Endothelial cell of umbilical vein (primary cell): ENCODE measurements around the gene RGS6. TPM values are rescaled to one million over a fixed set of nuclear protein-coding genes. Genes with fewer than 3 reads are reported as not detected.

ENCODE experiments used
- BruUV-seq: library from RNA; stranded (reverse); fragments of 400-500 nt; replicated peaks from 2 replicates; lab custom pipeline; 2021; lab: Mats Ljungman, UMichigan
- CTCF ChIA-PET: fragments of 300-600, 350-600 bp; sonication (Branson Sonifier 250); formaldehyde crosslinking; loops from one replicate; lab custom pipeline; 2021; ENCODE audit warnings: antibody characterized with exemption, inconsistent platforms; lab: Charles Lee
- POLR2A ChIA-PET: fragments of 300-600, 350-600 bp; sonication (Branson Sonifier 250); formaldehyde crosslinking; loops from one replicate; lab custom pipeline; 2021; ENCODE audit warnings: antibody characterized with exemption, inconsistent platforms; lab: Charles Lee
- DNase-seq: peaks from one replicate; pipeline ENCODE4 v3.0.0-alpha.2; 2011; ENCODE audit warnings: low read depth, low spot score
- FAIRE-seq: peaks from 2 replicates; lab custom pipeline; 2011; peaks lifted over from hg19 to GRCh38; lab: Jason Lieb, UNC
- H2AFZ ChIP-seq: 2 replicates; pipeline ENCODE4 v1.6.0; 2012; ENCODE audit warnings: low read depth, low read length, control low read depth, inconsistent platforms
- H3K27ac ChIP-seq: 2 replicates; pipeline ENCODE4 v1.5.1; 2011; ENCODE audit warnings: low read depth, mild to moderate bottlenecking, control low read depth, low read length, moderate library complexity; ENCODE audit not compliant: insufficient read depth
- H3K27me3 ChIP-seq, 2 experiments: 2 replicates each; pipeline versions ENCODE4 v1.6.0 to v1.6.1; 2011; ENCODE audit warnings: low read length in 2 of 2, mixed read lengths in 1 of 2; ENCODE audit not compliant: control insufficient read depth in 2 of 2, insufficient read depth in 2 of 2
- H3K36me3 ChIP-seq, 2 experiments: 2 replicates in 1 of 2; 3 replicates in 1 of 2; pipeline ENCODE4 v1.5.1; 2011; ENCODE audit warnings: low read length in 2 of 2, mild to moderate bottlenecking in 1 of 2, moderate library complexity in 1 of 2; ENCODE audit not compliant: control insufficient read depth in 2 of 2, insufficient read depth in 2 of 2; ENCODE audit errors: extremely low read depth in 1 of 2
- H3K4me1 ChIP-seq: 3 replicates; pipeline ENCODE4 v1.5.1; 2011; ENCODE audit warnings: mild to moderate bottlenecking, low read length; ENCODE audit not compliant: control insufficient read depth, insufficient read depth; ENCODE audit errors: extremely low read depth
- H3K4me2 ChIP-seq: 2 replicates; pipeline ENCODE4 v1.6.1; 2011; ENCODE audit warnings: low read length, control low read depth, mixed read lengths; ENCODE audit not compliant: insufficient read depth
- H3K4me3 ChIP-seq, 3 experiments: fragments of 200-600 bp in 1 of 3; sonication (generic), shearing (Covaris generic) in 1 of 3; replicated peaks in 1 of 3; 2 replicates each; pipeline ENCODE4 v1.5.1; 2011 to 2016; ENCODE audit warnings: control low read depth in 3 of 3, low read length in 3 of 3, mild to moderate bottlenecking in 2 of 3, inconsistent platforms in 1 of 3, low read depth in 1 of 3, moderate library complexity in 1 of 3; ENCODE audit not compliant: insufficient read depth in 1 of 3
- H3K79me2 ChIP-seq: 2 replicates; pipeline ENCODE4 v1.6.0; 2012; ENCODE audit warnings: low read length, inconsistent platforms; ENCODE audit not compliant: control insufficient read depth, insufficient read depth
- H3K9ac ChIP-seq: replicated peaks from 2 replicates; pipeline ENCODE3; 2011; ENCODE audit warnings: low read length, control low read depth; ENCODE audit not compliant: insufficient read depth; ENCODE audit errors: extremely low read depth
- H3K9me1 ChIP-seq: replicated peaks from 3 replicates; pipeline ENCODE4 v1.6.0; 2011; ENCODE audit warnings: mild to moderate bottlenecking, low read length; ENCODE audit not compliant: control insufficient read depth, insufficient read depth; ENCODE audit errors: extremely low read depth
- H3K9me3 ChIP-seq: replicated peaks from 2 replicates; pipeline ENCODE4 v1.5.1; 2012; ENCODE audit warnings: low read length, inconsistent platforms; ENCODE audit not compliant: control insufficient read depth, insufficient read depth
- H4K20me1 ChIP-seq: replicated peaks from 2 replicates; pipeline ENCODE3; 2011; ENCODE audit warnings: mild to moderate bottlenecking, low read length; ENCODE audit not compliant: control insufficient read depth, insufficient read depth; ENCODE audit errors: extremely low read depth
- EZH2 ChIP-seq: IDR thresholded peaks from 2 replicates; pipeline ENCODE4 v1.6.1; 2012; ENCODE audit warnings: borderline replicate concordance, low read depth, mild to moderate bottlenecking, moderate library complexity, low read length, inconsistent platforms; ENCODE audit not compliant: severe bottlenecking
- FOS ChIP-seq: IDR thresholded peaks from 2 replicates; pipeline ENCODE4 v1.6.1; 2011; ENCODE audit warnings: mild to moderate bottlenecking, low read length, moderate library complexity, borderline replicate concordance; ENCODE audit not compliant: insufficient read depth
- GATA2 ChIP-seq: IDR thresholded peaks from 2 replicates; pipeline ENCODE4 v1.7.0; 2011; ENCODE audit warnings: low read depth, mild to moderate bottlenecking, moderate library complexity, mixed read lengths, low read length; ENCODE audit not compliant: insufficient read length, insufficient read depth
- JUN ChIP-seq: IDR thresholded peaks from 2 replicates; pipeline ENCODE4 v1.6.1; 2011; ENCODE audit warnings: borderline replicate concordance, low read depth; ENCODE audit not compliant: insufficient read length, insufficient read depth
- MYC ChIP-seq: IDR thresholded peaks from one replicate; pipeline ENCODE4 v1.6.1; 2011; ENCODE audit warnings: mild to moderate bottlenecking, low read depth, low read length
- POLR2A ChIP-seq: IDR thresholded peaks from 2 replicates; pipeline ENCODE4 v1.6.1; 2012; ENCODE audit warnings: low read depth, mild to moderate bottlenecking, control low read depth, low read length
- POLR2AphosphoS5 ChIP-seq: IDR thresholded peaks from 2 replicates; pipeline ENCODE4 v1.6.1; 2012; ENCODE audit warnings: low read depth, mild to moderate bottlenecking, control low read depth, low read length, moderate library complexity; ENCODE audit not compliant: insufficient read depth
- dilution Hi-C: fragments of 300-500 bp; cut with MboI; formaldehyde crosslinking; loops from one replicate; pipeline ENCODE4 v1.15.0; 2019; ENCODE audit warnings: low sequenced_read_pairs; ENCODE audit not compliant: extremely low pct_ligation_motif_present
- intact Hi-C: fragments of 100-400 bp; cut with micrococcal nuclease; formaldehyde crosslinking; loops from one replicate; pipeline ENCODE4 v1.10.0; 2022
- polyA plus RNA-seq, 4 experiments: library from polyadenylated mRNA; depleted of rRNA in 3 of 4; stranded (reverse) in 3 of 4; unstranded in 1 of 4; fragments of >200 nt; gene quantifications; 2 replicates each; pipeline versions ENCODE4 v1.2.1 to v1.2.3, GENCODE V29; 2011 to 2012; ENCODE audit warnings: missing spikeins in 1 of 4
- total RNA-seq: library from RNA; stranded (reverse); gene quantifications from 2 replicates; pipeline ENCODE4 v1.2.3, GENCODE V29; 2021
- TF ChIP-seq, protein P1 (sequence below), 2 donors: IDR thresholded peaks; 1 replicate in 1 of 2; 2 replicates in 1 of 2; pipeline ENCODE4 v1.5.1; 2011; ENCODE audit warnings: low read length in 2 of 2, mild to moderate bottlenecking in 2 of 2, moderate library complexity in 2 of 2, control low read depth in 1 of 2, inconsistent platforms in 1 of 2, low read depth in 1 of 2; ENCODE audit not compliant: insufficient read depth in 1 of 2; ENCODE audit errors: extremely low read depth in 1 of 2
- TF ChIP-seq, protein P2 (sequence below): IDR thresholded peaks from 2 replicates; pipeline ENCODE4 v1.6.1; 2011; ENCODE audit not compliant: insufficient read depth, insufficient read length

The RGS6 gene
- total and polyA plus RNA-seq, 2 donors (not counting 3 experiments of a cell fraction or from before 2014, with no cell fraction given): not detected

GRCh38 chr14:71996610-71997009, 64.4 kb downstream of the RGS6 start:
- BruUV-seq: no TSS peak
- intact Hi-C loops: no loop called here
- Histone ChIP-seq H3K9me3 (peaks cover 3% of the 10 kb centered on the region), H3K4me2 (no peak overlapping the region), H3K27ac (no peak overlapping the region), H4K20me1 (no peaks in the 10 kb centered on the region), H3K4me1 (no peaks in the 10 kb centered on the region), H3K9me1 (no peaks in the 10 kb centered on the region), H3K9ac (no peak overlapping the region), H3K4me3 (no peak overlapping the region), H3K79me2 (no peaks in the 10 kb centered on the region), H2AFZ (no peak overlapping the region), H3K36me3 (no peaks in the 10 kb centered on the region), H3K27me3 (no peaks in the 10 kb centered on the region)
- POLR2A ChIA-PET: no interaction called here
- CTCF ChIA-PET: no interaction called here
- FAIRE-seq (no peak), DNase-seq (no peak)
- TF ChIP-seq POLR2A (no peak), JUN (no peak), GATA2 (no peak), EZH2 (no peak), FOS (no peak), MYC (no peak), POLR2AphosphoS5 (no peak)
- TF ChIP-seq, protein P1, sequence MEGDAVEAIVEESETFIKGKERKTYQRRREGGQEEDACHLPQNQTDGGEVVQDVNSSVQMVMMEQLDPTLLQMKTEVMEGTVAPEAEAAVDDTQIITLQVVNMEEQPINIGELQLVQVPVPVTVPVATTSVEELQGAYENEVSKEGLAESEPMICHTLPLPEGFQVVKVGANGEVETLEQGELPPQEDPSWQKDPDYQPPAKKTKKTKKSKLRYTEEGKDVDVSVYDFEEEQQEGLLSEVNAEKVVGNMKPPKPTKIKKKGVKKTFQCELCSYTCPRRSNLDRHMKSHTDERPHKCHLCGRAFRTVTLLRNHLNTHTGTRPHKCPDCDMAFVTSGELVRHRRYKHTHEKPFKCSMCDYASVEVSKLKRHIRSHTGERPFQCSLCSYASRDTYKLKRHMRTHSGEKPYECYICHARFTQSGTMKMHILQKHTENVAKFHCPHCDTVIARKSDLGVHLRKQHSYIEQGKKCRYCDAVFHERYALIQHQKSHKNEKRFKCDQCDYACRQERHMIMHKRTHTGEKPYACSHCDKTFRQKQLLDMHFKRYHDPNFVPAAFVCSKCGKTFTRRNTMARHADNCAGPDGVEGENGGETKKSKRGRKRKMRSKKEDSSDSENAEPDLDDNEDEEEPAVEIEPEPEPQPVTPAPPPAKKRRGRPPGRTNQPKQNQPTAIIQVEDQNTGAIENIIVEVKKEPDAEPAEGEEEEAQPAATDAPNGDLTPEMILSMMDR (IDR thresholded peaks at IDR 0.05; ENCODE audit: extremely low read depth in 1 of 2, insufficient read depth in 1 of 2, low read depth in 1 of 2, low read length in 2 of 2): no peak
- TF ChIP-seq, protein P2, sequence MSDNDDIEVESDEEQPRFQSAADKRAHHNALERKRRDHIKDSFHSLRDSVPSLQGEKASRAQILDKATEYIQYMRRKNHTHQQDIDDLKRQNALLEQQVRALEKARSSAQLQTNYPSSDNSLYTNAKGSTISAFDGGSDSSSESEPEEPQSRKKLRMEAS: no peak
- dilution Hi-C loops: no loop called here
